NB4 (cell line): ENCODE data around the gene PAPSS2.

ENCODE experiments used
- MYC ChIP-seq: IDR thresholded peaks from 2 replicates; pipeline ENCODE4 v1.6.1; 2011; ENCODE audit warnings: low read depth, low read length
- POLR2A ChIP-seq: IDR thresholded peaks from 2 replicates; pipeline ENCODE4 v1.6.1; 2011; ENCODE audit warnings: mild to moderate bottlenecking; ENCODE audit not compliant: insufficient read length; ENCODE audit errors: extremely low read depth
- TF ChIP-seq, protein P1 (sequence below): IDR thresholded peaks from one replicate; pipeline ENCODE4 v1.5.1; 2012; ENCODE audit warnings: low read depth, low read length
- TF ChIP-seq, protein P2 (sequence below): IDR thresholded peaks from 2 replicates; pipeline ENCODE4 v1.6.1; 2011; ENCODE audit warnings: low read depth, low read length

- TF ChIP-seq, protein P1, sequence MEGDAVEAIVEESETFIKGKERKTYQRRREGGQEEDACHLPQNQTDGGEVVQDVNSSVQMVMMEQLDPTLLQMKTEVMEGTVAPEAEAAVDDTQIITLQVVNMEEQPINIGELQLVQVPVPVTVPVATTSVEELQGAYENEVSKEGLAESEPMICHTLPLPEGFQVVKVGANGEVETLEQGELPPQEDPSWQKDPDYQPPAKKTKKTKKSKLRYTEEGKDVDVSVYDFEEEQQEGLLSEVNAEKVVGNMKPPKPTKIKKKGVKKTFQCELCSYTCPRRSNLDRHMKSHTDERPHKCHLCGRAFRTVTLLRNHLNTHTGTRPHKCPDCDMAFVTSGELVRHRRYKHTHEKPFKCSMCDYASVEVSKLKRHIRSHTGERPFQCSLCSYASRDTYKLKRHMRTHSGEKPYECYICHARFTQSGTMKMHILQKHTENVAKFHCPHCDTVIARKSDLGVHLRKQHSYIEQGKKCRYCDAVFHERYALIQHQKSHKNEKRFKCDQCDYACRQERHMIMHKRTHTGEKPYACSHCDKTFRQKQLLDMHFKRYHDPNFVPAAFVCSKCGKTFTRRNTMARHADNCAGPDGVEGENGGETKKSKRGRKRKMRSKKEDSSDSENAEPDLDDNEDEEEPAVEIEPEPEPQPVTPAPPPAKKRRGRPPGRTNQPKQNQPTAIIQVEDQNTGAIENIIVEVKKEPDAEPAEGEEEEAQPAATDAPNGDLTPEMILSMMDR, result no peak
- TF ChIP-seq POLR2A, result no peak
- TF ChIP-seq MYC, result no peak
- TF ChIP-seq, protein P2, sequence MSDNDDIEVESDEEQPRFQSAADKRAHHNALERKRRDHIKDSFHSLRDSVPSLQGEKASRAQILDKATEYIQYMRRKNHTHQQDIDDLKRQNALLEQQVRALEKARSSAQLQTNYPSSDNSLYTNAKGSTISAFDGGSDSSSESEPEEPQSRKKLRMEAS, result no peak
These were observed 7.9 kb upstream of the PAPSS2 start for GRCh38 chr10:87651801-87652200.
